Measurements from ENCODE around the gene RBFA.

The RBFA gene

GRCh38 chr18:80046961-80047541 is 12.8 kb downstream of the RBFA start:
- H3K4me3 ChIP-seq (ENCODE audit: low read length) = no peak overlapping the region
- H3K4me1 ChIP-seq (ENCODE audit: control insufficient read depth, insufficient read depth, low read length) = no peaks in the 10 kb centered on the region
- H3K27me3 ChIP-seq (ENCODE audit: control insufficient read depth, insufficient read depth, low read length) = no peaks in the 10 kb centered on the region
- no peak overlapping the region for H3K4me2 ChIP-seq (ENCODE audit: low read length)
- peaks cover 5% of the 10 kb centered on the region for H3K9me3 ChIP-seq (replicated peaks; ENCODE audit: low read length)
- H3K36me3 ChIP-seq (ENCODE audit: insufficient read depth, low read length) = peaks cover 52% of the 10 kb centered on the region
- no peak overlapping the region for H3K9ac ChIP-seq (ENCODE audit: low read depth, low read length)

DNA sequence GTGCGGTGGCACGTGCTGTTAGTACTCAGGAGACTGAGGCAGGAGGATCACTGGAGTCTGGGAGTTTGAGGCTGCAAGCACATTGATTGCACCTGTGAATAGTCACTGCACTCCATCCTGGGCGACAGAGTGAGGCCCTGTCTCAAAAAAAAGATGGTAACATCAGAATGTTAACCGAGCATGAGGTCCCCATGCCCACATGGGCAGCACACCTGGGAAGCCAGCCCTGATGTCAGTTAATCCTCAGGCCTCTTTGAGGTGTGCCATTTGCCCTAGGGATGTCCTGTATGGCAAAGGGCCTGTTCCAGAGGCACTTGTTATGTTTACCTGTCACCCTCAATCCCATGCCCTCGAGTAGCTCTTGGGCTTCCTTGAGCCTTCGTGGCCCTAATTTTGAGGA is 16.6 kb downstream of the RBFA start:
- Histone ChIP-seq H3K4me3 (ENCODE audit: low read length) (no peak overlapping the region), H3K4me1 (ENCODE audit: control insufficient read depth, insufficient read depth, low read length) (no peaks in the 10 kb centered on the region), H3K9ac (ENCODE audit: low read depth, low read length) (no peak overlapping the region), H3K4me2 (ENCODE audit: low read length) (no peak overlapping the region), H3K36me3 (ENCODE audit: insufficient read depth, low read length) (peaks cover 33% of the 10 kb centered on the region), H3K27me3 (ENCODE audit: control insufficient read depth, insufficient read depth, low read length) (no peaks in the 10 kb centered on the region), H3K9me3 (replicated peaks; ENCODE audit: low read length) (peaks cover 5% of the 10 kb centered on the region)

GRCh38 chr18:80056095-80056494 is 21.9 kb downstream of the RBFA start:
- H3K4me2 ChIP-seq (ENCODE audit: low read length) = no peak overlapping the region
- peaks cover 8% of the 10 kb centered on the region for H3K9me3 ChIP-seq (replicated peaks; ENCODE audit: low read length)
- H3K9ac ChIP-seq (ENCODE audit: low read depth, low read length) = no peak overlapping the region
- no peak overlapping the region for H3K4me3 ChIP-seq (ENCODE audit: low read length)
- H3K27me3 ChIP-seq (ENCODE audit: control insufficient read depth, insufficient read depth, low read length) = no peaks in the 10 kb centered on the region
- H3K36me3 ChIP-seq (ENCODE audit: insufficient read depth, low read length) = peaks cover 1% of the 10 kb centered on the region
- H3K4me1 ChIP-seq (ENCODE audit: control insufficient read depth, insufficient read depth, low read length) = no peaks in the 10 kb centered on the region

DNA sequence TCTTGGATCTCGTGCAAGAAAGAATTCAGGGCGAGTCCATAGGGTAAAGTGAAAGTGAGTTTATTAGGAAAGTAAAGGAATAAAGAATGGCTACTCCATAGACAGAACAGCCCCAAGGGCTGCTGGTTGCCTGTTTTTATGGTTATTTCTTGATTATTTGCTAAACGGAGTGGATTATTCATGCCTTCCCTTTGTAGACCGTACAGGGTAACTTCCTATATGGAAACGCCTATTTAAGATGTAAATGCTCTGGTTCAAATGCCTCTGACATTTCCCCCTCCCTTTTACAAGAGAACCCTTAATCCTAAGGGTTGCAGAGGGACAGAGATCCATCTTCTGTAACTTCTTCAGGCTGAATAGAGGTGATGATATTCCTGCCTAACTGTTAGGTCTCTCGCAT is 25.7 kb downstream of the RBFA start:
- no peaks in the 10 kb centered on the region for H3K27me3 ChIP-seq (ENCODE audit: control insufficient read depth, insufficient read depth, low read length)
- H3K4me3 ChIP-seq (ENCODE audit: low read length) = no peak overlapping the region
- no peak overlapping the region for H3K9ac ChIP-seq (ENCODE audit: low read depth, low read length)
- peaks cover 8% of the 10 kb centered on the region for H3K9me3 ChIP-seq (replicated peaks; ENCODE audit: low read length)
- no peaks in the 10 kb centered on the region for H3K4me1 ChIP-seq (ENCODE audit: control insufficient read depth, insufficient read depth, low read length)
- H3K4me2 ChIP-seq (ENCODE audit: low read length) = no peak overlapping the region
- H3K36me3 ChIP-seq (ENCODE audit: insufficient read depth, low read length) = no peaks in the 10 kb centered on the region

GRCh38 chr18:80065705-80066104 is 31.5 kb downstream of the RBFA start:
- Histone ChIP-seq H3K4me2 (ENCODE audit: low read length) (no peak overlapping the region), H3K4me1 (ENCODE audit: control insufficient read depth, insufficient read depth, low read length) (no peaks in the 10 kb centered on the region), H3K4me3 (ENCODE audit: low read length) (no peak overlapping the region), H3K9ac (ENCODE audit: low read depth, low read length) (no peak overlapping the region), H3K27me3 (ENCODE audit: control insufficient read depth, insufficient read depth, low read length) (no peaks in the 10 kb centered on the region), H3K9me3 (replicated peaks; ENCODE audit: low read length) (no peaks in the 10 kb centered on the region), H3K36me3 (ENCODE audit: insufficient read depth, low read length) (no peaks in the 10 kb centered on the region)

DNA sequence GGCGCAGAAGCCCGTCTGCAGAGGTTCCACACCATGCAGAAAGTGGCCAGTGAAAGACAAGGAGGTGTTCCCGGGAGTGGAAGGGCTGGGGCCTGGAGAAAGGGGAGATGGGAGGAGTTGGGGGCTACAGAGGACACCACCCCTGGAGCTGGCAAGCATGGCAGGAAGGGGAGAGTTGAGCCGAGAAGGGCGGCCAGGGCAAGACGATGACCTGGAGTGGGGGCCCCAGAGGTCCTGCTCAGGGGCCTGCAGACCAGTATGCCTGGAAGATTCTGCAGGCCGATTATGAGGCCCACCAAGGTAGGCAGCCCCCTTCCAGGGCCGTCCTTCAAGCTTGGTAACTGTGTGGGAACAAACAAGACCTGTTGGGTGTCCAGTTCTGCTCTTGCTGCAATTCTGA is 33.1 kb downstream of the RBFA start:
- Histone ChIP-seq H3K36me3 (ENCODE audit: insufficient read depth, low read length) (no peaks in the 10 kb centered on the region), H3K9ac (ENCODE audit: low read depth, low read length) (no peak overlapping the region), H3K4me1 (ENCODE audit: control insufficient read depth, insufficient read depth, low read length) (no peaks in the 10 kb centered on the region), H3K4me3 (ENCODE audit: low read length) (no peak overlapping the region), H3K4me2 (ENCODE audit: low read length) (no peak overlapping the region), H3K27me3 (ENCODE audit: control insufficient read depth, insufficient read depth, low read length) (no peaks in the 10 kb centered on the region), H3K9me3 (replicated peaks; ENCODE audit: low read length) (no peaks in the 10 kb centered on the region)

- Histone ChIP-seq H3K36me3 (ENCODE audit: insufficient read depth, low read length) (no peaks in the 10 kb centered on the region), H3K4me3 (ENCODE audit: low read length) (no peak overlapping the region), H3K4me2 (ENCODE audit: low read length) (no peak overlapping the region), H3K27me3 (ENCODE audit: control insufficient read depth, insufficient read depth, low read length) (no peaks in the 10 kb centered on the region), H3K9ac (ENCODE audit: low read depth, low read length) (no peak overlapping the region), H3K9me3 (replicated peaks; ENCODE audit: low read length) (no peaks in the 10 kb centered on the region), H3K4me1 (ENCODE audit: control insufficient read depth, insufficient read depth, low read length) (no peaks in the 10 kb centered on the region)
Observed at GRCh38 chr18:80067897-80068296, 33.7 kb downstream of the RBFA start.

GRCh38 chr18:80068571-80069272 is 34.5 kb downstream of the RBFA start:
- no peak overlapping the region for H3K4me2 ChIP-seq (ENCODE audit: low read length)
- H3K27me3 ChIP-seq (ENCODE audit: control insufficient read depth, insufficient read depth, low read length) = no peaks in the 10 kb centered on the region
- H3K9ac ChIP-seq (ENCODE audit: low read depth, low read length) = no peak overlapping the region
- H3K4me1 ChIP-seq (ENCODE audit: control insufficient read depth, insufficient read depth, low read length) = no peaks in the 10 kb centered on the region
- no peaks in the 10 kb centered on the region for H3K36me3 ChIP-seq (ENCODE audit: insufficient read depth, low read length)
- no peaks in the 10 kb centered on the region for H3K9me3 ChIP-seq (replicated peaks; ENCODE audit: low read length)
- no peak overlapping the region for H3K4me3 ChIP-seq (ENCODE audit: low read length)

DNA sequence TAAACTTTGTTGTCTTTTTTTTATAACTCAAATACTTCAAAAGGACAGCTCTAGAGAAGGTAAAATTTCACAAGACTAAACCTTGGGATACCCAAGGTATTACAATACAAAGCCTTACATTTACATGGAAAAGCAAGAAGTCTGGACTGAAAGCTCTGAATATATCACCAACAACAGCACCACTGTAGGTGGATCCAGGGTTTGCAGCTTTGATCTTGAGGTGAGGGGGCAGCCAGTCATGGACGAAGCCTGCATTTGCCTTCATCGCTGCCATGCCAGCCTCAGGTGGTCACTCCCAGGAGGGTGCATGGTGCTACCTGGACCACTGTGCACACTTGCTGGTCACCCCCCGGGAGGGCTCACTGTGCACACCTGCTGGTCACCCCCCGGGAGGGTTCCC is 36.6 kb downstream of the RBFA start:
- Histone ChIP-seq H3K9me3 (replicated peaks; ENCODE audit: low read length) (no peaks in the 10 kb centered on the region), H3K4me1 (ENCODE audit: control insufficient read depth, insufficient read depth, low read length) (no peaks in the 10 kb centered on the region)

GRCh38 chr18:80074183-80074582 is 39.9 kb downstream of the RBFA start:
- H3K9ac ChIP-seq (ENCODE audit: low read depth, low read length) = no peak overlapping the region
- H3K27me3 ChIP-seq (ENCODE audit: control insufficient read depth, insufficient read depth, low read length) = no peaks in the 10 kb centered on the region
- H3K4me2 ChIP-seq (ENCODE audit: low read length) = no peak overlapping the region
- no peaks in the 10 kb centered on the region for H3K4me1 ChIP-seq (ENCODE audit: control insufficient read depth, insufficient read depth, low read length)
- no peaks in the 10 kb centered on the region for H3K36me3 ChIP-seq (ENCODE audit: insufficient read depth, low read length)
- H3K9me3 ChIP-seq (replicated peaks; ENCODE audit: low read length) = no peaks in the 10 kb centered on the region
- H3K4me3 ChIP-seq (ENCODE audit: low read length) = no peak overlapping the region

More for the DNA sequence above, 36.6 kb downstream of the RBFA start:
- no peak overlapping the region for H3K4me3 ChIP-seq (ENCODE audit: low read length)
- H3K9ac ChIP-seq (ENCODE audit: low read depth, low read length) = no peak overlapping the region
- no peaks in the 10 kb centered on the region for H3K27me3 ChIP-seq (ENCODE audit: control insufficient read depth, insufficient read depth, low read length)
- no peak overlapping the region for H3K4me2 ChIP-seq (ENCODE audit: low read length)
- H3K36me3 ChIP-seq (ENCODE audit: insufficient read depth, low read length) = no peaks in the 10 kb centered on the region

DNA sequence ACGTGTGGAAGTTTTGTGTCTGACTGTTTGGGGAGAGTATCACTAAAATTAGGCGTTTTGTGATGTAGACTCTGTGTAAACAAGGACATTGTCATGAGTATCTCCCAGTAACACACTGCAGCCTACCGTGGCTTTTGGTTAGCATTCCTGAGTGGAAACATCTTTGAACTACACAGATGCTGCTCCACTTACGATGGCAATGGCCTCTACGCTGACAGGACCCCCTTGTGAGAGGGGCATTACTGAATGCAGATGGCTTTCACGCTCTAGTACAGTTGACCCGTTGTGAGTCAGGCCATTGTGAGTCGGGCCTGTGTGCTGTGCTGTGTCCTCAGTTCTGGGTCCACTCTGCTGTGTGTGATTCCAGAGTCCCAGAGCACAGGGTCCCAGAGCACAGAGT is 40.5 kb downstream of the RBFA start:
- Histone ChIP-seq H3K4me3 (ENCODE audit: low read length) (no peak overlapping the region), H3K9ac (ENCODE audit: low read depth, low read length) (no peak overlapping the region), H3K4me2 (ENCODE audit: low read length) (no peak overlapping the region), H3K36me3 (ENCODE audit: insufficient read depth, low read length) (no peaks in the 10 kb centered on the region), H3K4me1 (ENCODE audit: control insufficient read depth, insufficient read depth, low read length) (no peaks in the 10 kb centered on the region), H3K27me3 (ENCODE audit: control insufficient read depth, insufficient read depth, low read length) (no peaks in the 10 kb centered on the region), H3K9me3 (replicated peaks; ENCODE audit: low read length) (no peaks in the 10 kb centered on the region)

- Histone ChIP-seq H3K9ac (ENCODE audit: low read depth, low read length) (no peak overlapping the region), H3K4me2 (ENCODE audit: low read length) (no peak overlapping the region), H3K27me3 (ENCODE audit: control insufficient read depth, insufficient read depth, low read length) (no peaks in the 10 kb centered on the region), H3K4me1 (ENCODE audit: control insufficient read depth, insufficient read depth, low read length) (no peaks in the 10 kb centered on the region), H3K9me3 (replicated peaks; ENCODE audit: low read length) (no peaks in the 10 kb centered on the region), H3K36me3 (ENCODE audit: insufficient read depth, low read length) (no peaks in the 10 kb centered on the region), H3K4me3 (ENCODE audit: low read length) (no peak overlapping the region)
Observed at GRCh38 chr18:80075940-80076339, 41.7 kb downstream of the RBFA start.
